HL-60/S4 treated with retinoic acid at 250 ng/mL for 4 days and 3 days (cell line): ENCODE data around the gene GDPGP1.
"Not testable (repeated sequence)": the region's sequence is repeated elsewhere in the genome, so short reads cannot be mapped to it uniquely, and the experiment has no call there.

ENCODE experiments used
- in situ Hi-C: fragments of 300-500 bp; cut with MboI; formaldehyde crosslinking; loops from 2 replicates; pipeline ENCODE4 v1.7.0; 2022; ENCODE audit warnings: low sequenced_read_pairs

The GDPGP1 gene

GRCh38 chr15:90249203-90249863 lies 15.3 kb downstream of the GDPGP1 start, which contains the start of gene TTLL13:
TTLL13 (plus strand) TSS chr15:90249556; CDS start chr15:90250631, 1,075 bp downstream.
- in situ Hi-C loops = no loop called here

- in situ Hi-C loops = no loop called here
Measured at GRCh38 chr15:90257776-90258175, 23.8 kb downstream of the GDPGP1 start.

- in situ Hi-C loops = no loop called here
Measured at GRCh38 chr15:90259524-90259923, 25.5 kb downstream of the GDPGP1 start.

DNA sequence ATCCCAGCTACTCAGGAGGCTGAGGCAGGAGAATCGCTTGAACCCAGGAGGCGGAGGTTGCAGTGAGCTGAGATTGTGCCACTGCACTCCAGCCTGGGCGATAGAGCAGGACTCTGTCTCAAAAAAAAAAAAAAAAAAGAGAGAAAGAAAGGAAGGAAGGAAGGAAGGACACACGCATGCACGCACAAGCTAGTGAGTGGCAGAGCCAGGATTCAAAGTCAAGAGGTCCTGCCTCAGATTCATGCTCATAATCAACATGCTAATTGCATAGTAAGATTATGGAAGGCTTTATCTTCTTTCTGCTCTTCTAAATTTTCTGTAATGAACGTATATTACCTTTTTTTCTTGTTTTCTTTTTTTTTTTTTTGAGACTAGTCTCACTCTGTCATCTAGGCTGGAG lies 26.7 kb downstream of the GDPGP1 start:
- in situ Hi-C loops = not testable (repeated sequence)

- in situ Hi-C loops = no loop called here
Measured at GRCh38 chr15:90261811-90262210, 27.8 kb downstream of the GDPGP1 start.

DNA sequence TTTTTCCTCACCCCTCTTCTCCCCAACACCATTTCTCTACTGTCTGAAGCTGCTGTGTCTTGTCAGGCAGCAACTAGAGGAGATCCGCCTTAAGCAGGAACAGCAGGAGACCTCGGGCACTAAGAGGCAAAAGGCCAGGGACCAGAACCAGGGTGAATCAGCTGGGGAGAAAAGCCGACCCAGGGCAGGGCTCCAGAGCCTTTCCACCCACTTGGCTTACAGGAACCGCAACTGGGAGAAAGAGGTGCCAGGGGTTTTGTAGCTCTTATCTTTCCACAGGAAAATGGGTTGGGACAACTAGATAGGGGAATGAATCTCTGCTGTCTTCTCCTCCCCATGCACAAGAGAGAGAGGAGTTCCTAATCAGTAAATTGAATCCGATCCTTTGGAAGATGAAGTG lies 28.4 kb downstream of the GDPGP1 start:
- in situ Hi-C loops = no loop called here

DNA sequence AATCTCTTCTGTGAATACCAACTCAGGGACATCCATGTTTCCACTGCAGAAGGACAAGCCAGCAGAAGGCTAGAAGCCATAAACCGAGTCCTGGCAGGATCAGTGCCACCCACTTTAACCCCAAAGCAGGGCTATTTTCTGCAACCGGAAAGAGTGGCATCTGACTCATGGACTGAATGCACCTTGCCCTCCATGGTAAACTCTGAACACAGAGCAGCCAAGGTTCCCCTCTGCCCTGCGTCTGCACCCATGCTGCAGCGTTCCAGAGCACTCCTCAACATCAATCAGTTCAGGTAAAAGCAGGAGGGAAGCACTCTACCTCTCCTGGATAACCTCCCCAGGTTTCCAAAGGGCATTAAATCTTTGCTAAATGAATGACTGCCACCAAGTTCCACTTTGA lies 30.7 kb downstream of the GDPGP1 start:
- in situ Hi-C loops = no loop called here

GRCh38 chr15:90265271-90266060 lies 31.5 kb downstream of the GDPGP1 start, which contains the start of gene NGRN:
NGRN (plus strand) TSS chr15:90265672; CDS start chr15:90265713, 41 bp downstream.
- in situ Hi-C loops = no loop called here

DNA sequence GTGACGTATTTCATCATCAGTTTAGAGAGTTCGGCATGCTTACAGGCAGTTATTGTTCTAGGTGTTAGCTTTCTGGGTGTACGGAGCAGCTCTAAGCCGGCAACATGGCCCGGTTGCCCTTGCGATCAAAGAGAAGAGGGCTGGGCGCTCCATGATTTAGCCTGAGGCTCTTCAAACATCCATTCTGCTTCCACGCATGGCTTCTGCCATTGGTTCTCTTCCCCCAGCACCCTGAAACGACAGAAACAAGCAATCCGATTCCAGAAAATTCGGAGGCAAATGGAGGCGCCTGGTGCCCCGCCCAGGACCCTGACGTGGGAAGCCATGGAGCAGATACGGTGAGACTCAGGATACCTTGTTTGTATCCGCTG lies 32.0 kb downstream of the GDPGP1 start:
- in situ Hi-C loops = no loop called here

GRCh38 chr15:90266485-90266884 lies 32.5 kb downstream of the GDPGP1 start:
- in situ Hi-C loops = no loop called here

GRCh38 chr15:90268415-90268814 lies 34.4 kb downstream of the GDPGP1 start:
- in situ Hi-C loops = no loop called here

DNA sequence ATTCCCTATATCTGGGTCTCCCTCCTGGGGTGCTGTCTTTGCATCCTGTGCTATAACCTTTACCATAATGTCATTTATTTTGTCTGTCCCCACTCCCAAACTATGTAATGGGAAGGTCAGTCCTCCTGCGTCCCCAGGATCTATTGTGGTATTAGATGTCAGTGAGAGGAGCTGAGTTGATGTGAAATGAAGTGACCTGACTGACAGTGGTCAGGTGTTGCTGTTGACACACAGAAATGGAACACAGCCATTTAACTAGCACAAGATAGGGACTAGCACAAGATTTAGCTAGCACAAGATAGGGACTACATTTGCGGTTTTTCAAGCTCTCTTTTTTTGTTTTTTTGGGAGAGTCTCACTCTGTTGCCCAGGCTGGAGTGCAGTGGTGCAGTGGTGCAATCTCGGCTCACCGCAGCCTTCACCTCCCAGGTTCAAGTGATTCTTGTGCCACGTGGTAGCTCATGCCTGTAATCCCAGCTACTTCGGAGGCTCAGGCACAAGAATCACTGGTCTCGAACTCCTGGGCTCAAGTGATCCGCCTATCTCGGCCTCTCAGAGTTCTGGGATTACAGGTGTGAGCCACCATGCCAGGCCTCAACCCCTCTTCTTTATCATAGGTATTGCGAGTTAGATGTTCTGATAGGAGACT lies 36.6 kb downstream of the GDPGP1 start:
- in situ Hi-C loops = no loop called here

DNA sequence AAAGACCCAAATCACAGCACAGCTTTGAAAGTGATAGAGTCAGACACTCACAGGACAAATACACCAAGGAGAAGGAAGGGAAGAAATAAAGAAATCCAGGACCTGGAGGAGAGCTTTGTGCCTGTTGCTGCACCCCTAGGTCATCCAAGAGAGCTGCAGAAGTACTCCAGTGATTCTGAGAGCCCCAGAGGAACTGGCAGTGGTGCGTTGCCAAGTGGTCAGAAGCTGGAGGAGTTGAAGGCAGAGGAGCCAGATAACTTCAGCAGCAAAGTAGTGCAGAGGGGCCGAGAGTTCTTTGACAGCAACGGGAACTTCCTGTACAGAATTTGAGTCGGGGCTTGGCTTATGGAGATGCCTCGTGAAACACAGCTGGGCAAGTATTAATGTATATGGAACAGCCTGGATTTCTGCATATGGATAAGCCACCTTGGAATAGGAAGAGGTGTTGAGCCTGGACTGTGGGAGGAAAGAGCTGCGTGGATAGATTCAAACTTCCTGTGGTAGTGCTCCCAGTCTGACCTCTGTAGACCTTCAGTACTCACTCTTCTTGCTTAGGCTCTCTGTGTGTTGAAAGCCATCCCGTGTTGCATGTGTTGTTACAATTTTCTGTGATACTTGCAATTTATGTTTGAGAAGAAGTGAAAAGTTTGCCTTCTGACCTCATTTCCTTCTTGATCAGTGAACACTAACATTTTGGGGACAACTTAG lies 37.6 kb downstream of the GDPGP1 start:
- in situ Hi-C loops = no loop called here

DNA sequence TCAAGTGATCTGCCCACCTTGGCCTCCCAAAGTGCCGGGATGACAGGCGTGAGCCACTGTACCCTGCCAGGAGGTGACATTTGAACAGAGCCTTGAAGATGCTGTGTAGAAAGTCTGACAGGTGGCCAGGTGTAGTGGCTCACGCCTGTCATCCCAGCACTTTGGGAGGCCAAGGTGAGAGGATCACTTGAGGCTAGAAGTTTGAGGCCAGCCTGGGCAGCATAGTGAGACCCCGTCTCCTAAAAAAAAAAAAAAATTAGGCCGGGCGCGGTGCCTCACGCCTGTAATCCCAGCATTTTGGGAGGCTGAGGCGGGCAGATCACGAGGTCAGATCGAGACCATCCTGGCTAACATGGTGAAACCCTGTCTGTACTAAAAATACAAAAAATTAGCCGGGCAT lies 44.5 kb downstream of the GDPGP1 start:
- in situ Hi-C loops = not testable (repeated sequence)

DNA sequence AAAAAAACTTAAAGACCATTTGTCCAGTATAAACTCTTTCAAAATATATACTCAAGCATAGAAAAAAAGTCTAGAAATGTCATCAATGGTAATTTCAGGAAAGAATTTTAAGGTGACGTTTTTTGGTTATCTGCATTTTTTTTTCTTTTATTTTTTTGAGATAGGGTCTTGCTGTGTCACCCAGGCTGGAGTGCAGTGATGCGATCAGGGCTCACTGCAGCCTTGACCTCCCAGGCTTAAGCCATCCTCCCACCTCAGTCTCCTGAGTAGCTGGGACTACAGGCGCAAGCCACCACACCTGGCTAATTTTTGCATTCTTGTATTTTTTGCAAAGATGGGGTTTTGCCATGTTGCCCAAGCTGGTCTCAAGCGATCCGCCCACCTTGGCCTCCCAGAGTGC lies 46.7 kb downstream of the GDPGP1 start:
- in situ Hi-C loops = not testable (repeated sequence)

DNA sequence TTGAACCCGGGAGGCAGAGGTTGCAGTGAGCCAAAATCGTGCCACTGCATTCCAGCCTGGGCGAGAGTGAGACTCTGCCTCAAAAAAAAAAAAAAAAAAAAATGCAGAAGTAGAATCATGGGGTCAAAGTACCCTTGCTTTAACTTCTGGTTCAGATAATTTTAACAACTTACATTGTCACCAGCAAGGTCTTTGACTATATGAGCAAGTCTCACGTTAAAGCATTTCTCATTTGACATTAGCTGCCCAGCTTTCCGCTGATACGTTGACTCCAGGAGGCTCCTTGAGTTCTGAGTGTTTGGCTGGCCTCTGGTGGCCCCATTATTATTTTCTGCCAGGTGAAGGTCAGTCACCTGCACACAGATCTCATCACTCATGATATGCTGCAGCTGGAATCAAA lies 47.6 kb downstream of the GDPGP1 start:
- in situ Hi-C loops = not testable (repeated sequence)

GRCh38 chr15:90286678-90287077 lies 52.7 kb downstream of the GDPGP1 start:
- in situ Hi-C loops = no loop called here

DNA sequence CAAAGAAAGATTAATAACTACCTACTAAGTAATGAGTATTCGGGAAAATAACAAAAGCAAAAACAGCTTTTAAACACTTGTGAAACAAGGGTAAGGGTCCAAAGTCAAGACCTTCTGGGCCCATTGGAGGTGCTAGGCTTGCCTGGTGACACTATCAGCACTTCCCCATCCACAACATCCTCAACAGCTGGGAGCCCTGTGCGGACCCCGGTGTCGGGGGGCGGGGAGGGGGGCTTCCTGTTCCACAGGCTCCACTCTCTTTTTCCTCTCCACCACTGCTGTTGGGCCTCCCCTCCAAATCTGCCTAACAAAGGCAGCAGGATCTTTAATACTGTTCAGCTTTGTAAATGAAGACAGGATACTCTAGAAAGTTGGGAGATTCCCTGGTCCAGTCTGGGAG lies 53.1 kb downstream of the GDPGP1 start:
- in situ Hi-C loops = no loop called here

DNA sequence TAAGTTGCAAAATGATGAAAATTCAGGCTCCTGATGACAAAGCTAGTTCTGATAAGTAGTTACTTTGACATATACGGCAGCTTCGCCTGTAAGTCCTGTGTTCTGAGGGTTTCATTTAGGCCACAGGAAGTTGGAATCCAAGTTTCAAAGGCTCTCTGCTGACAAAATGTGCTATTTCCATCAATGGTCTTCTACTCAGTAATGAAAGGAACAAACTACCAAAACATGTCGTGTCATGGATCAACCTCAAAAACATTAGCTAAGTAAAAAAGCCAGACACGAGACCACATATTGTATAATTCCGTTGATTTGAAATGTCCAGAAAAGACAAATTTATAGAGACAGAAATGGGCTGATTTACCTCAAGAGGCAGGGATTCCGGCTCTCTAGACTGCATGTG lies 53.9 kb downstream of the GDPGP1 start:
- in situ Hi-C loops = no loop called here

DNA sequence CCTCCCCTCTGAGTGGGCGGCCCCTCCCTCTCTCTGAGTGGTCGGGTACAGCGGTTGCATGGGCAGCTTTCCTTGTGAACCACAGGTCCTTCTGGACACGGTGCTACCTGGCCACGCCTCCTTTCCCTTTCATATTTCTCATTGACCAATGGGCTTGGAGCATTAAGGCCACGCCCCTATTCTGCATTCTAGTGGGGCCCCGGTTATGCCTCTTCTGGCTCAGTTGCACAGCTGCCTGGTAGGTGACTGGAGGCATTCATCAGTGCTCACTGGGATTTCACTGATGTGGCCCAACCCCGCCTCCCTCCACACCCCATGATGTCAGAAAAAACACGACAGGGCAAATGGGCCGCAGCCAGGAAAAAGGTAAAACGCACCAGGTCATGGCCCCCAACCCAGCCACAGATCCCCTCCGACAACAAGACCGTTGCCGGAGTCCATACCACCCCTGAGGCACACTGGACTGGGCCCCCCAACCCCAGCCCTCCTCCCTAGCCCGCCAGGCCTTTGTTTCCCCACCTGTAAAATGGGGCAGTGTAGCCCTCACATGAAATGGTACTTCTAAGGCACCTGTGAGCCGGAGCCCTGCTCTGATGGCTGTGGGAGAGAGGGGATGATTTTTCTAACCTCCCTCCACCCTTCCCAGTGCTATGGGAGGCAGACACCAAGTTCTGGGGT lies 57.8 kb downstream of the GDPGP1 start:
- in situ Hi-C loops = no loop called here
